Heart left ventricle (tissue), 13 donors: Measurements from ENCODE around the gene KRTAP5-3.

Experiments
- CTCF ChIP-seq, 12 donors: fragments of 200-600 bp; sonication (generic) in 4 of 12; IDR thresholded peaks; one replicate each; pipeline versions ENCODE4 v1.5.0 to v1.8.0; 2018 to 2022; ENCODE audit warnings: antibody characterized with exemption in 12 of 12, mild to moderate bottlenecking in 5 of 12
- POLR2A ChIP-seq, 2 donors: fragments of 450-650 bp; IDR thresholded peaks; one replicate each; pipeline ENCODE4 v1.6.1; 2017; ENCODE audit warnings: antibody characterized with exemption in 2 of 2, mild to moderate bottlenecking in 2 of 2, moderate library complexity in 2 of 2
- donor health status: ischemic (EF 13 %, LVEDD 7.1; RV severe dilation, severe dysfunction).
- donor health status: DM: no; HTN: yes; CAD: no.
- donor health status: DM: no; HTN: no; CAD: no.
- donor health status: ischemic (EF 25% LVEDD 6.9; RV normal size, moderate dysfunction).
- donor health status: ischemic (EF 25% LVEDD 5.7; RV mildly dilated, moderate dysfunction).
- donor health status: ischemic (EF 35%, LVEDD 5.7; RV mildly dilated, moderate dysfunction).
- donor health status: nonischemic (EF 11% LVEDD 7.7; RV severe dilation, severe dysfunction).
- donor health status: DM: yes; HTN: yes; CAD: no.
- donor health status: PGD.
- donor health status: ischemic (EF 29% LVEDD 5.4; RV normal size, mild dysfunction).
- donor health status: nonischemic (EF 23%, LVEDD 6.1; RV moderate dilation, normal function).

- TF ChIP-seq CTCF (IDR thresholded peaks at IDR 0.05) (no peak), POLR2A (IDR thresholded peaks at IDR 0.05) (no peak)
These were observed 46.3 kb upstream of the KRTAP5-3 start for GRCh38 chr11:1654388-1655167.
